Cardiac fibroblast (primary cell): ENCODE measurements around the gene ELF5.

ENCODE experiments used
- DNase-seq, 2 donors: peaks; one replicate each; pipeline versions ENCODE4 v3.0.0 to v3.0.0-alpha.2; 2010; ENCODE audit warnings: low read depth in 2 of 2
- H3K4me3 ChIP-seq, 2 donors: replicated peaks in 1 of 2; 1 replicate in 1 of 2; 2 replicates in 1 of 2; pipeline ENCODE4 v1.5.1; 2011; ENCODE audit warnings: low read depth in 2 of 2, low read length in 2 of 2, mild to moderate bottlenecking in 2 of 2, moderate library complexity in 1 of 2
- TF ChIP-seq, protein P1 (sequence below): IDR thresholded peaks from one replicate; pipeline ENCODE4 v1.5.1; 2011; ENCODE audit warnings: low read depth, mild to moderate bottlenecking, low read length, inconsistent platforms

ELF5 gene

DNA sequence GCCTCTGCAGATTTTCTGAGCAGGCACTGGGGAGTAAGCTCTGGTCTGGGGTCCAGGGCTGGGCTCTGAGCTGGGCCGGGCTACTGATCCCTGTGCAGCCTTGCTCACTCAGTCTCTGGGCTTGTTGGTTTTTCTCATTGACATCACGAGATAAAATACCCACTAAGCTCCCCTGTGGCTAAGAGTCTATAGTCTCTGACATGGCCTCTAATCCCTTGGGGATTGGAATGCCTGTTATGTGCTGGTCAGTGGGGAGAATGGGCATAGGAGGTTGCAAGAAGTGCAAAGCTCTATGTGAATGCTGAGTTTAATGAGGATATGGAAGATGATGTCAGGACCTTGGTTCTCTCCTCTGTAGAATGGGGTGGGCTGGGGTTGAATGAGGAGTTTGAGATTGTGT lies 23.3 kb downstream of the ELF5 start:
- no peak for DNase-seq
- TF ChIP-seq, protein P1, sequence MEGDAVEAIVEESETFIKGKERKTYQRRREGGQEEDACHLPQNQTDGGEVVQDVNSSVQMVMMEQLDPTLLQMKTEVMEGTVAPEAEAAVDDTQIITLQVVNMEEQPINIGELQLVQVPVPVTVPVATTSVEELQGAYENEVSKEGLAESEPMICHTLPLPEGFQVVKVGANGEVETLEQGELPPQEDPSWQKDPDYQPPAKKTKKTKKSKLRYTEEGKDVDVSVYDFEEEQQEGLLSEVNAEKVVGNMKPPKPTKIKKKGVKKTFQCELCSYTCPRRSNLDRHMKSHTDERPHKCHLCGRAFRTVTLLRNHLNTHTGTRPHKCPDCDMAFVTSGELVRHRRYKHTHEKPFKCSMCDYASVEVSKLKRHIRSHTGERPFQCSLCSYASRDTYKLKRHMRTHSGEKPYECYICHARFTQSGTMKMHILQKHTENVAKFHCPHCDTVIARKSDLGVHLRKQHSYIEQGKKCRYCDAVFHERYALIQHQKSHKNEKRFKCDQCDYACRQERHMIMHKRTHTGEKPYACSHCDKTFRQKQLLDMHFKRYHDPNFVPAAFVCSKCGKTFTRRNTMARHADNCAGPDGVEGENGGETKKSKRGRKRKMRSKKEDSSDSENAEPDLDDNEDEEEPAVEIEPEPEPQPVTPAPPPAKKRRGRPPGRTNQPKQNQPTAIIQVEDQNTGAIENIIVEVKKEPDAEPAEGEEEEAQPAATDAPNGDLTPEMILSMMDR, result no peak
- no peak overlapping the region for H3K4me3 ChIP-seq

DNA sequence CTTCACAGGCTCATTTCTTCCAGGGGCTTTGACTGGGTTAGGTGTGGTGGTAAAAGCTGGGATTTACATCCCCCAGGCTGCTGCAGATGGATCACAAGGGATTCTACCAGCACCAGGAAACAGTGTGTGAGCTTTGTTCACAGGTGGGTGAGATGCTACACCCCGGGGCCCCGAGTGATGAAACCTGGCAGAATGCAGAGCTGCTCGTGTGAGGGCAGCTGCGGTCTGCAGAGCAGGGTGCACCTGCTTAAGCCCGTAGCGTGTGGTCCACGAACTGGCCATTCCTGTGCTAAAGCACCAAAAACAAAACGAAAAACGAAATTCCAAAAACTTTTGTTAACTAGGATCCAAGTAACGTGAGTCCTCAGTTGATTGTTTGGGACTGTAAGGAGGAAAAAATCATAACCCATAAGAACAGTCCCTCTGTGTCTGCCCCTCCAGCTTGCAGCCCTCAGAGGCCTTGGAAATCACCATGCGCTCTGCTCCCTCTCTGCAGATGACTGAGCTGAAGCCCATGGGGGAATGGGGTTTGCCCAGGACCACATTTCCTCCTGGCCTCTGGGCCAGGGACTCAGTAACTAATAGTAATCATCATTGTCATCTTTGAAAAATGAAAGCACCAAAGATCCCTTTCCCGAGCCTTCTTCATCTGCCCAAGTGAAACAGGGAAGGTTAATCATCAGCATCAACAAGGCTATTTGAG lies 24.6 kb downstream of the ELF5 start:
- DNase-seq, result no peak
- TF ChIP-seq, protein P1, result no peak

DNA sequence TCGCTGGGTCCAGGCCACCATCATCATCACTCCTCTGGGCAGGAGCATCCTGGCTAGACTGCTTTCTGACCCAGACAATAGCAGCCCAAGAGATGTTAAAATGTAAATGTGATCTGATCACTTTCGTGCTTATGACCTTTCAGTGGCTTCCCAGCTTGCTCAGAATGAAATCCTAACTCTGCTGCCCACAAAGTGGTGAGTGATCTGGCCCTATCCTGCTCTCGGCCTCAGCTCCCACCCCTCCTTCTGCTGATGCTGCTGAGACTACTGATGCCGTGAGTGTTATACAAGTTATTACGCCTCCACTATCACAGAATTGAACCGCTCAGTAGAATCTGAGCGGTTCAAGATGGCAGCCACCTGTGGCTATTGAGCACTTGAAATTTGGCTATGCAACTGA lies 26.2 kb downstream of the ELF5 start:
- no peak for DNase-seq
- TF ChIP-seq, protein P1, result no peak
- H3K4me3 ChIP-seq, result no peak overlapping the region

More for the DNA sequence above, 24.6 kb downstream of the ELF5 start:
- H3K4me3 ChIP-seq, result no peak overlapping the region

DNA sequence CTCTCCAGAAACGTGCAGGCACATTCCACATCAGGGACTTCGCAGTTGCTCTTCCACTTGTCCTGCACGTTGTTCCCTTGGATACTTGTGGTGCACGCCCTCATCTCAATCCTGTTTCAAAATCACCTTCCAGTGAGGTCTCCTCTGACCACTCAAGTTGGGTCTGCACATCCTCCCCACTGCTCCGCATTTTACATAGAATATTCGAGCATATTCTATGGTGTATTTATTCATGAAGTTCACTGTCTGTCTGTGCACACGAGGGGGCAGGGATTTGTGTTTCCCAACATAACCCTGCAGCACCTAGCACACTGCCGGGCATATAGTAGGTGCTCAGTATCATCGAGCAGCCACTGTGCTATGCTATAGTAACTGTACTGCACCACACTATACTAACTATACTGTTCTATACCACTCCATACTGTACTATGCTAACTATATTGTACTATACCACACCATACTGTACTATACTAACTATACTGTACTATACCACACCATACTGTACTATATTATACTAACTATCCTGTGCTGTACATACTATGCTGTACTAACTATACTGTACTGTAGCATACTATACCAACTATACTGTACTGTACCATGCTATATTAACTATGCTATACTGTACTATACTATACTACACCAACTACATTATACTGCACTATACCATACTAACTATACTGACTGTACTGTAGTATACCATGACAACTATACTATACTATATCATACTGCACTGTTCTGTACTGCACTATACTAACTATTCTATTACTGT lies 30.3 kb downstream of the ELF5 start:
- H3K4me3 ChIP-seq, result no peak overlapping the region
- no peak for DNase-seq
- TF ChIP-seq, protein P1, result no peak

DNA sequence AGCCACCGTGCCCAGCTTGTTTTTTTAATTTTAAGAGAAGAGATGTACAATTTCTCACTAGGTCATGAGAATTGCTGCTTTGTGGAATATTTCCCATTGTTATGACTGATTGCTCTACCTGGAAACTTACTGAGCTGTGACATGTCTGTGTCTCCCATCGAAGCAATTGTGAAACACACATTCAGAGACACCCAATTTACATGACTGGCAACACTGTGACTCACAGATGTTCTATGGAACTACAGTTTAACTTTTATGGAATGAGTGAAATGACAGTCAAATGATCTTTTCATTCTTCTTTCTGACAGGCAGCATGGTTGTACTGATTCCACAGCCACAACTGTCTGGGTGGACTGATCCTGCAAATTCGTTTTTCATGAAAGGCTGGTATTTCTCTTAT lies 32.3 kb downstream of the ELF5 start:
- TF ChIP-seq, protein P1, result no peak
- DNase-seq, result no peak
- no peak overlapping the region for H3K4me3 ChIP-seq

DNA sequence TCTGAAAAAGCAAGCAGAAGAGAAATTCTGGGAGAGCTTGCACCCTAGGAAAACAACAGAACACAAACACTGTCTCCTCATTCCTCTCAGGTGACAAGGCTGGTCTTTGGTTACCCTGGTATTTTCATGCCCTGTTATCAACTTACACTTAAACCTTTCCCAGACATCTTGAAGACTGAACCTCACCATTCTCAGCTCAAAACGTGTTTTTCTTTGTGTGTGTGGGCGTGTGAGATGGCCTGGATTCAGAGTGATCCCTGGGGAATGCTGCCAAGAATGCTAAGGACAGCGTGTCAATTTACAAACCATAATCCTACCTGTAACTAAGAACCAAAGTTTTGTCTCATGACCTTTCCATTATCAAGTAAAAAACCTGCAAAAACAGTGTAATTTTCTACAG lies 33.3 kb downstream of the ELF5 start:
- no peak for DNase-seq
- TF ChIP-seq, protein P1, result no peak
- H3K4me3 ChIP-seq, result no peak overlapping the region
